ENCODE results near the gene TCF25.
A peak's percentile ranks its signal among the peaks of the same experiment; 100 is the strongest.

The TCF25 gene

GRCh38 chr16:89949121-89949742, 75.8 kb downstream of the TCF25 start:
- DNase-seq = no peak

DNA sequence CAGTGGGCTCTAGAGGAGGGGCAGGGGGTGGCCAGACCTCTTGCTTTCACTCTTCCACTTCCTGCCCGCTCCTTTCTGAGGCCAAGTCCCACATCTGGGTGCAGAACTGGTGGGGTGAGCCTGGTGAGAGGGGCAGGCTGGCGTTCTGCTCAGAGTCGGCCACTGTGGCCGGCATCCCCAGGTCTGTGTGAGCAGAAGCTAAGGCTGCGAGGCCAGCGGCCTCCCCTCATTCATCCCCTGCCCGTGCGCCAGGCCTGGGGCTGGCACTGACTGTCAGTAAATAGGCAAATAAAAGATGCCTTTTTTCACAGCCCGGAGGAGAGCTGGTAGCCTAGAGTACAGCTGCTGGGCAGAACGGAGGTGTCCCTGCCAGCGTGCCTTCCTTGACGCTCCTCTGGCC, 76.4 kb downstream of the TCF25 start:
- no peak for DNase-seq

DNA sequence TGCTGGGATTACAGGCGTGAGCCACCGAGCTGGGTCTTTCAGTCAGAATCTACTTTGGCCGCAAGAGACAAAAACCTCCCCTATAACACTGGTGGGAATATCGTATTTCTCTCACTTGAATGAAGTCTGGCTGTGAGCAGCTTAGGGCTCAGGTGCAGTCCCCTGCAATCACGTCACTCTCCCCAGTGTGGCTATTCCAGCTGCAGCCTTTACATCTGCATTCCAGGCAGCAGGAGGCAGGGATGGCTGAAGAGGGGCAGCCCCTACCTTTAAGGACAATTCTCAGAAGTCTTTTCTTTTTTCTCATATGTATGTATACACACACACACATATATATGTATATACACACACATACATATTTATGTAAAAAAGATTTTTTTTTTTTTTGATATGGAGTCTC, 78.1 kb downstream of the TCF25 start:
- DNase-seq = no peak

DNA sequence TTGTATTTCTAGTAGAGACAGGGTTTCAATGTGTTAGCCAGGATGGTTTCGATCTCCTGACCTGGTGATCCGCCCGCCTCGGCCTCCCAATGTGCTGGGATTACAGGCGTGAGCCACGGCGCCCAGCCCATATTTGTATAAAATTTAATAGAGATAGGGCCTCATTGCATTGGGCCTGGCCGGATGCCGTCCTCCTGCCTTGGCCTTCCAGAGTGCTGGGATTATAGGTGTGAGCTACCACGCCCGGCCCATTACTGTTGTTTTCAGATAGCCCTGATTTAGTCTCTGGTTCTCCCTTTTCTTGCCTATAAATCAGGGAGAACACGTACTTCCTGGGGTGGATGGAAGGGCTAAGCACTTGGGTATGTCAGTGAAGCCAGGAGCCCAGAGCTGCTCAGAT, 78.7 kb downstream of the TCF25 start:
- DNase-seq = no peak

- DNase-seq = no peak
Measured at GRCh38 chr16:89952551-89952950, 79.2 kb downstream of the TCF25 start.

- DNase-seq = no peak
Measured at GRCh38 chr16:89953671-89954406, 80.4 kb downstream of the TCF25 start.

DNA sequence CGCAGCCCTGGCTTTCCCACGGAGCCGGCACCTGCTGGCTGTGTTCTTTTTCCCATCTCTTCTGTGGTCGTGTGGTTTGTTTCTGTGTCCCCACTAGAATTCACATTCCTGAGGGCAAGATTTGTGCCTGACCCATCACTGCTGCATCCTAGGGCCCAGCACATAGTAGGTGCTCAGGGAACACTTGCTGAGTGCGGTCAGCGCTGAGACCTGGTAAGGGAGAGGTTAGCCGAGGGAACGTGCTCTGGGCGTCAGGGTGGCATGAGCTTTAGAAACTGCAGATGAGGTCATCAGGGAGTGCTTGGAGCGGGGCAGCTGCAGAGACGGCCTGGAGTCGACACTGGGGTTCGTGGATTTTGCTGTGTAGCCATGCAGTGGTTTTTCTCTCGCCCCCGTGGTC, 81.1 kb downstream of the TCF25 start:
- DNase-seq = no peak

DNA sequence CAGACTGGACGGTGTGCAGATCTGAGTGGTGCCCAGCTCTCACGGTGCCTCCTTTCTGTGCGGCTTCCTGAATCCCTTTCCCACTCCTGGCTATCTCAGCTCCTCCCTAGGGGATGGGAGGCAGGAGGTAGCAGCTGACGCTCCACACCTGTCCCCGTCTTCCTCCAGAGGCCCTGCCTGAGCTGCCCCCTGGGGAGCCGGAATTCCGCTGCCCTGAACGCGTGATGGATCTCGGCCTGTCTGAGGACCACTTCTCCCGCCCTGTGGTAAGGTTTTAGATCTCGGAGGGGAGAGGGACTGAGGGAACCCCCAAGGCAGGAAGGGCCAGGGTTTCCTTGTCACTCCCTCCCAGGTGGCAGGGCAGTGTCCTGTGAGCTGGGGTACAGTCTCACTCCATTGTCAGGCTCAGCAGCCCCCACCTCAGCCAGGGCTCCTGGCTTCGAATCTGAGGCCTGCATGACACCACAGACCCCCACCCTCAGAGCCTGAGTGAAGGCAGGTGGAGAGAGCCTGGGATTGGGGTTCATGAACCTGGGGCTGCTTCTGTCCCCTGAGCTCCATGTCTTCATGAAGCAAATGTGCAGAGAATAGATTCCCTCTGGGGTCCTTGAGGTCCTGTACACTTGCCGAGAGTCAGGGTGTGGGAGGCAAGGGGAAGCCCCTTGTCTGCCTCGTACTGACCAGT, 81.8 kb downstream of the TCF25 start:
- DNase-seq = no peak

DNA sequence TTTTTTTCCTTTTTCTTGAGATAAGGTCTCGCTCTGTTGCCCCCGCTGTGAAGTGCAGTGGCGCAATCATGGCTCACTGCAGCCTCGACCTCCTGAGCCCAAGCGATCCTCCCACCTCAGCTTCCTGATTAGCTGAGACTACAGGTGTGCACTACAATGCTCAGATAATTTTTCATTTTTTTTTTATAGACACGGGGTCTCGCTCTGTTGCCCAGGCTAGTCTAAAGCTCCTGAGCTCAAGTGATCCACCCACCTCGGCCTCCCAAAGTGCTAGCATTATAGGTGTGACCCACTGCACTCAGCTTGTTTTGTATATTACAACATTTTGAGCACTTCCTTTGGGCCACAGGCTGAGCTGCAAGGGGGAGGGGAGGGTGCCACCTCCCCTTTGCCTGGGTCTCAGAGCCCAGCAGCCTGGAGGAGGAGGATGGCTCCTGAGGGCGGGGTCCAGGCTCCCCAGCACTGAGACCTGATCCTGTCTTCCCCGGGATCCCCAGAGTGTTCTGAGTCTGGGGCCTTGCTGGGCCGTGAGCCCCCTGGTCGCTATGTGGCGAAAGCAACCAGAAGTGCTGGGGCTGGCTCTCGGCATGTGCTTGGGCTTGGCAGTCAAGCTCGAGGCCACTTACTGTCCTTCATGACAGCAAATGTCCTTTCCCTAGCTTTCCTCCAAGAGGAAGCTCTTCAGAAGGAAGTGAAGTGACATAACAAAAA, 83.3 kb downstream of the TCF25 start:
- no peak for DNase-seq

GRCh38 chr16:89957216-89957785, 83.9 kb downstream of the TCF25 start:
- no peak for DNase-seq

DNA sequence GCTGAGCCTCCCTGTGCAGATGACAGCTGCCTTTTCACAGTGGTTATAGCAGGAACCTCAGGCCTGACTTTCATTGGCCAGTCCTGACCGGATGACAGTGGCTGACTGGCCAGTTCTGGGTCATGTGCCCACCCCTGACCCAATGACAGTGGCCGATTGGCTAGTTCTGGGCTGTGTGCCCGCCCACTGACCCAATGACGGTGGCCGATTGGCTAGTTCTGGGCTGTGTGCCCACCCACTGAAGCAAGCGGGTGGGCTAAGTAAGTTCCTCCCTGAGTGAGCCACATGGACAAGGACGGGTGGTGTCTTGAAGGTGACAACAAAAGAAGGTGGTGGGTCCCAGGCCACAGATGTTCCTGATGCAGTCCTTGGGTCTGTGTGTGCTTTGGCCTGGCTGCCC, 84.7 kb downstream of the TCF25 start:
- DNase-seq = peak; percentile 13 to 47

DNA sequence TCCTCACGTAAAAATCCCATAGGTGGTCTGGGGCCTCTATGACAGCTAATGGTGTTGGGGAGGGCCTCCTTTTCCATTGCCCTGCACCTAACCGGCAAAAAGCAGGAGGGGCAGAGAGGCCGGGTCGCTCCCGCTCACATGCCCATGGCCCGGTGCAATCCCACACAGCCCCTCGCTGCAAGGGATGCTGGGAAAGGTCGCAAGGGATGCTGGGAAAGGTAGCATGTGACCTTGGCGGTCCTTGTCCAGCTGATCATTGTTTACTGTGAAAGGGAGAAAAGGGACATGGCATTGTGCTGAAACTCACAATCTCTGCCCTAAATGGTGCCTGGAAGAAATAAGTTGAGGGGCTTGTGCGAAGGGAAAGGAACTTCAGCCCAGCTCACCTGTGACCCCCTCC, 85.2 kb downstream of the TCF25 start:
- no peak for DNase-seq

DNA sequence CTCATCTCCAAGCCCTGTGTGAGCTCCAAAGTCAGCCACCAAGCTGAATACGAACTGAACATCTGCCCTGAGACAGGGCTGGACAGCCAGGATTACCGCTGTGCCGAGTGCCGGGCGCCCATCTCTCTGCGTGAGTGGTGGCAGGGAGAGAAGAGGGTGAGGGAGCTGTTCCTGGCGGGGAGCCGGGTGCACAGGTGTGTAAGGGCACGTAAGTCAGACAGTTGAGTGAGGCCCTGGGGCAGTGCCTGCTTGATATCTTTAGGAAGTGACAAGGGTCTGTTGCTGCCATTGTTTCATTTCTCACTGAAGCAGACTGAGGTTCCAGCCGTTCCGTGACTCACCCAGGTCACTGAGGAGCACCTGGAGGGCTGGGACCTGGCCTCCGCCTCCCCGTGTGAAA, 87.6 kb downstream of the TCF25 start:
- no peak for DNase-seq

All from CD4-positive, alpha-beta T cell treated with Interferon alpha-2 for 1 hour (primary cell).